OCI-LY1 (cell line): ENCODE measurements around the gene MTHFD1L.

Source experiments
- H2AFZ ChIP-seq: fragments of 200-600 bp; sonication (generic), shearing (Covaris generic); 2 replicates; pipeline ENCODE4 v1.6.0; 2014; ENCODE audit warnings: antibody characterized with exemption, mild to moderate bottlenecking, low read length
- H3F3A ChIP-seq: fragments of 200-600 bp; sonication (generic), shearing (Covaris generic); 2 replicates; pipeline ENCODE4 v1.6.0; 2014; ENCODE audit warnings: mild to moderate bottlenecking, antibody characterized with exemption, low read length, moderate library complexity; ENCODE audit not compliant: insufficient read depth
- H3K27ac ChIP-seq: fragments of 200-600 bp; sonication (generic); 2 replicates; pipeline ENCODE4 v1.5.1; 2014; ENCODE audit warnings: low read length, mixed run types, mild to moderate bottlenecking, low read depth; ENCODE audit not compliant: poor library complexity, severe bottlenecking
- H3K27me3 ChIP-seq: fragments of 200-600 bp; sonication (generic); 2 replicates; pipeline ENCODE4 v1.6.0; 2014; ENCODE audit warnings: antibody characterized with exemption, mild to moderate bottlenecking, low read length, moderate library complexity; ENCODE audit not compliant: insufficient read depth
- H3K36me3 ChIP-seq: fragments of 200-600 bp; sonication (generic); 2 replicates; pipeline ENCODE4 v1.6.1; 2014; ENCODE audit warnings: mild to moderate bottlenecking, antibody characterized with exemption, low read length, moderate library complexity, mixed read lengths; ENCODE audit not compliant: insufficient read depth
- H3K4me1 ChIP-seq: fragments of 200-600 bp; sonication (generic); 2 replicates; pipeline ENCODE4 v1.5.1; 2014; ENCODE audit warnings: mild to moderate bottlenecking, low read length, moderate library complexity; ENCODE audit not compliant: insufficient read depth, severe bottlenecking
- H3K4me2 ChIP-seq: fragments of 200-600 bp; sonication (generic), shearing (Covaris generic); 2 replicates; pipeline ENCODE4 v1.6.1; 2014; ENCODE audit warnings: low read length
- H3K4me3 ChIP-seq: fragments of 200-600 bp; sonication (generic); 2 replicates; pipeline ENCODE4 v1.5.1; 2014; ENCODE audit warnings: low read length, low read depth, mild to moderate bottlenecking, mixed read lengths; ENCODE audit not compliant: poor library complexity, severe bottlenecking
- H3K79me2 ChIP-seq: fragments of 200-600 bp; shearing (Covaris generic); 2 replicates; pipeline ENCODE4 v1.6.1; 2016; ENCODE audit warnings: mixed run types, low read length, mixed read lengths; ENCODE audit not compliant: insufficient read depth
- H3K9ac ChIP-seq: fragments of 200-600 bp; sonication (generic), shearing (Covaris generic); 2 replicates; pipeline ENCODE4 v1.6.1; 2014; ENCODE audit warnings: mild to moderate bottlenecking, low read length, mixed read lengths
- H3K9me2 ChIP-seq: fragments of 200-600 bp; sonication (generic), shearing (Covaris generic); 2 replicates; pipeline ENCODE4 v1.6.1; 2014; ENCODE audit warnings: low read depth, mild to moderate bottlenecking, low read length, mixed read lengths
- H3K9me3 ChIP-seq: fragments of 200-600 bp; shearing (Covaris generic); 2 replicates; pipeline ENCODE4 v1.6.1; 2014; ENCODE audit warnings: low read length, mixed read lengths
- H4K20me1 ChIP-seq: fragments of 200-600 bp; sonication (generic), shearing (Covaris generic); 2 replicates; pipeline ENCODE4 v1.6.0; 2016; ENCODE audit warnings: mild to moderate bottlenecking, low read length; ENCODE audit not compliant: insufficient read depth
- CTCF ChIP-seq: fragments of 200-600 bp; sonication (generic), shearing (Covaris generic); IDR thresholded peaks from 2 replicates; pipeline ENCODE4 v1.5.1; 2017; ENCODE audit warnings: mild to moderate bottlenecking, antibody characterized with exemption, low read length, moderate library complexity, mixed read lengths
- EZH2 ChIP-seq: fragments of 200-600 bp; sonication (generic), shearing (Covaris generic); IDR thresholded peaks from 2 replicates; pipeline ENCODE4 v1.8.0; 2017; ENCODE audit warnings: borderline replicate concordance, mixed run types, mild to moderate bottlenecking, antibody characterized with exemption, low read length, moderate library complexity, mixed read lengths

The MTHFD1L gene

GRCh38 chr6:150977281-150977680 is 111.8 kb downstream of the MTHFD1L start:
- Histone ChIP-seq H3K4me1 (peaks cover 16% of the 10 kb centered on the region), H3K9ac (no peak overlapping the region), H3K36me3 (peaks cover 38% of the 10 kb centered on the region), H3K9me2 (no peaks in the 10 kb centered on the region), H3K4me2 (no peak overlapping the region), H3K9me3 (no peaks in the 10 kb centered on the region), H3K79me2 (no peaks in the 10 kb centered on the region), H4K20me1 (no peaks in the 10 kb centered on the region), H3K27ac (no peak overlapping the region), H3K4me3 (no peak overlapping the region), H3K27me3 (no peaks in the 10 kb centered on the region), H3F3A (no peaks in the 10 kb centered on the region), H2AFZ (no peak overlapping the region)
- TF ChIP-seq CTCF (no peak), EZH2 (no peak)

GRCh38 chr6:150978624-150979023 is 113.1 kb downstream of the MTHFD1L start:
- H3F3A ChIP-seq: no peaks in the 10 kb centered on the region
- H3K4me3 ChIP-seq: no peak overlapping the region
- H2AFZ ChIP-seq: no peak overlapping the region
- H3K27me3 ChIP-seq: no peaks in the 10 kb centered on the region
- H3K9me2 ChIP-seq: no peaks in the 10 kb centered on the region
- H3K9ac ChIP-seq: no peak overlapping the region
- no peak overlapping the region for H3K27ac ChIP-seq
- TF ChIP-seq EZH2: no peak
- H3K4me1 ChIP-seq: peaks cover 16% of the 10 kb centered on the region
- no peak overlapping the region for H3K4me2 ChIP-seq
- no peaks in the 10 kb centered on the region for H3K9me3 ChIP-seq
- H4K20me1 ChIP-seq: no peaks in the 10 kb centered on the region
- H3K36me3 ChIP-seq: peaks cover 26% of the 10 kb centered on the region
- no peaks in the 10 kb centered on the region for H3K79me2 ChIP-seq

- peaks cover 22% of the 10 kb centered on the region for H3K36me3 ChIP-seq
- no peaks in the 10 kb centered on the region for H4K20me1 ChIP-seq
- H3K9me2 ChIP-seq: no peaks in the 10 kb centered on the region
- H3K9ac ChIP-seq: no peak overlapping the region
- H3F3A ChIP-seq: no peaks in the 10 kb centered on the region
- H3K9me3 ChIP-seq: no peaks in the 10 kb centered on the region
- H3K4me3 ChIP-seq: no peak overlapping the region
- TF ChIP-seq EZH2 (no peak), CTCF (no peak)
- no peaks in the 10 kb centered on the region for H3K27me3 ChIP-seq
- H2AFZ ChIP-seq: no peak overlapping the region
- H3K4me1 ChIP-seq: peaks cover 16% of the 10 kb centered on the region
- H3K79me2 ChIP-seq: no peaks in the 10 kb centered on the region
- H3K27ac ChIP-seq: peak overlapping the region; percentile 81
- no peak overlapping the region for H3K4me2 ChIP-seq
Observed at GRCh38 chr6:150979826-150980350, 114.4 kb downstream of the MTHFD1L start.

- no peak for TF ChIP-seq CTCF
- TF ChIP-seq EZH2: no peak
- H2AFZ ChIP-seq: no peak overlapping the region
- H3K27ac ChIP-seq: peak overlapping the region; percentile 81
- H3F3A ChIP-seq: no peaks in the 10 kb centered on the region
- H3K9me2 ChIP-seq: no peaks in the 10 kb centered on the region
- no peaks in the 10 kb centered on the region for H3K27me3 ChIP-seq
- H3K36me3 ChIP-seq: peaks cover 18% of the 10 kb centered on the region
- no peak overlapping the region; the same call in 1 of the 2 replicates for H3K4me2 ChIP-seq
- no peaks in the 10 kb centered on the region for H3K79me2 ChIP-seq
- peaks cover 16% of the 10 kb centered on the region for H3K4me1 ChIP-seq
- H4K20me1 ChIP-seq: no peaks in the 10 kb centered on the region
- no peak overlapping the region for H3K4me3 ChIP-seq
- no peak overlapping the region for H3K9ac ChIP-seq
- H3K9me3 ChIP-seq: no peaks in the 10 kb centered on the region
Observed at GRCh38 chr6:150981095-150981494, 115.6 kb downstream of the MTHFD1L start.
